Esophagus muscularis mucosa (tissue), 3 donors: ENCODE data around the gene LIMS1.
"Not testable (repeated sequence)": the region's sequence is repeated elsewhere in the genome, so short reads cannot be mapped to it uniquely, and the experiment has no call there.

Experiments used
- CTCF ChIP-seq, 3 experiments: fragments of 200-600 bp in 2 of 3; fragments of 450-650 bp in 1 of 3; sonication (generic) in 2 of 3; IDR thresholded peaks; one replicate each; pipeline ENCODE4 v1.5.1; 2017 to 2019; ENCODE audit warnings: antibody characterized with exemption in 3 of 3, mild to moderate bottlenecking in 2 of 3, moderate library complexity in 1 of 3
- POLR2A ChIP-seq: fragments of 450-650 bp; IDR thresholded peaks from one replicate; pipeline ENCODE4 v1.6.1; 2017; ENCODE audit warnings: antibody characterized with exemption, moderate library complexity, mild to moderate bottlenecking, low read depth

GRCh38 chr2:108661493-108661892, 127.2 kb downstream of the LIMS1 start:
- TF ChIP-seq CTCF (IDR thresholded peaks at IDR 0.05); POLR2A: not testable (repeated sequence)
